Nephron (organoid): ENCODE results near the gene TICRR.

Experiments used
- H3K27ac Mint-ChIP-seq, 3 experiments: 2 replicates each; pipeline ENCODE4 v1.8.0; 2020; ENCODE audit warnings: mixed read lengths in 3 of 3, mild to moderate bottlenecking in 2 of 3, moderate library complexity in 1 of 3
- H3K27me3 Mint-ChIP-seq: 2 replicates; pipeline ENCODE4 v1.8.0; 2021; ENCODE audit warnings: low read depth, mild to moderate bottlenecking, moderate library complexity, mixed read lengths
- H3K36me3 Mint-ChIP-seq: 2 replicates; pipeline ENCODE4 v1.8.0; 2020; ENCODE audit warnings: low read depth, mixed read lengths
- H3K4me1 Mint-ChIP-seq: 2 replicates; pipeline ENCODE4 v1.8.0; 2020; ENCODE audit warnings: mixed read lengths
- H3K4me3 Mint-ChIP-seq, 3 experiments: 2 replicates each; pipeline ENCODE4 v1.8.0; 2020; ENCODE audit warnings: mild to moderate bottlenecking in 3 of 3, mixed read lengths in 3 of 3, moderate library complexity in 2 of 3
- H3K9me3 Mint-ChIP-seq: 2 replicates; pipeline ENCODE4 v1.8.0; 2020; ENCODE audit warnings: mixed read lengths
- CTCF ChIP-seq, 3 experiments: fragments of 200-600 bp; sonication (generic); IDR thresholded peaks; one replicate each; pipeline ENCODE4 v1.5.0; 2021; ENCODE audit warnings: antibody characterized with exemption in 3 of 3; ENCODE audit not compliant: unreplicated experiment in 3 of 3

The TICRR gene

GRCh38 chr15:89667706-89667960 is 92.4 kb downstream of the TICRR start:
- Mint-ChIP-seq H3K4me1 (peaks cover 16% of the 10 kb centered on the region), H3K9me3 (no peaks in the 10 kb centered on the region), H3K27ac (peak overlapping the region in 1 of 3 experiments; percentile 40), H3K36me3 (no peaks in the 10 kb centered on the region), H3K4me3 (peak overlapping the region; percentile 39 to 65 (median 46)), H3K27me3 (peaks cover 13% of the 10 kb centered on the region)
- TF ChIP-seq CTCF (IDR thresholded peaks at IDR 0.05; ENCODE audit: unreplicated experiment in 3 of 3): no peak

- Mint-ChIP-seq H3K27ac (peak overlapping the region in 1 of 3 experiments; percentile 40), H3K36me3 (no peaks in the 10 kb centered on the region), H3K9me3 (no peaks in the 10 kb centered on the region), H3K4me1 (peaks cover 17% of the 10 kb centered on the region), H3K27me3 (peaks cover 13% of the 10 kb centered on the region), H3K4me3 (peak overlapping the region in 1 of 3 experiments; percentile 39)
- TF ChIP-seq CTCF (IDR thresholded peaks at IDR 0.05; ENCODE audit: unreplicated experiment in 3 of 3): no peak
Measured at GRCh38 chr15:89668171-89668570, 92.9 kb downstream of the TICRR start.

GRCh38 chr15:89669309-89669865 is 94.1 kb downstream of the TICRR start:
- peaks cover 20% of the 10 kb centered on the region for H3K4me1 Mint-ChIP-seq
- H3K4me3 Mint-ChIP-seq: no peak overlapping the region
- H3K9me3 Mint-ChIP-seq: no peaks in the 10 kb centered on the region
- H3K27me3 Mint-ChIP-seq: peaks cover 13% of the 10 kb centered on the region
- no peak for TF ChIP-seq CTCF (IDR thresholded peaks at IDR 0.05; ENCODE audit: unreplicated experiment in 3 of 3)
- H3K27ac Mint-ChIP-seq: no peak overlapping the region
- no peaks in the 10 kb centered on the region for H3K36me3 Mint-ChIP-seq

- Mint-ChIP-seq H3K36me3 (no peaks in the 10 kb centered on the region), H3K9me3 (no peaks in the 10 kb centered on the region), H3K4me1 (peaks cover 18% of the 10 kb centered on the region), H3K27me3 (peaks cover 11% of the 10 kb centered on the region), H3K4me3 (no peak overlapping the region), H3K27ac (no peak overlapping the region)
- no peak for TF ChIP-seq CTCF (IDR thresholded peaks at IDR 0.05; ENCODE audit: unreplicated experiment in 3 of 3)
Measured at GRCh38 chr15:89669941-89670340, 94.7 kb downstream of the TICRR start.

GRCh38 chr15:89670971-89671560 is 95.8 kb downstream of the TICRR start:
- H3K27ac Mint-ChIP-seq: peak overlapping the region in 1 of 3 experiments; percentile 45
- H3K27me3 Mint-ChIP-seq: peaks cover 10% of the 10 kb centered on the region
- H3K4me3 Mint-ChIP-seq: no peak overlapping the region
- no peaks in the 10 kb centered on the region for H3K36me3 Mint-ChIP-seq
- H3K9me3 Mint-ChIP-seq: no peaks in the 10 kb centered on the region
- peaks cover 16% of the 10 kb centered on the region for H3K4me1 Mint-ChIP-seq
- no peak for TF ChIP-seq CTCF (IDR thresholded peaks at IDR 0.05; ENCODE audit: unreplicated experiment in 3 of 3)

GRCh38 chr15:89671687-89672086 is 96.4 kb downstream of the TICRR start:
- peaks cover 10% of the 10 kb centered on the region for H3K27me3 Mint-ChIP-seq
- H3K4me3 Mint-ChIP-seq: no peak overlapping the region
- peaks cover 16% of the 10 kb centered on the region for H3K4me1 Mint-ChIP-seq
- no peaks in the 10 kb centered on the region for H3K9me3 Mint-ChIP-seq
- no peak overlapping the region for H3K27ac Mint-ChIP-seq
- TF ChIP-seq CTCF (IDR thresholded peaks at IDR 0.05; ENCODE audit: unreplicated experiment in 3 of 3): no peak
- H3K36me3 Mint-ChIP-seq: no peaks in the 10 kb centered on the region
